ENCODE data around the gene PRSS16.

Gene PRSS16

GRCh38 chr6:27283279-27283678 is 35.8 kb downstream of the PRSS16 start:
- DNase-seq (ENCODE audit: low spot score): no peak

- no peak for DNase-seq (ENCODE audit: low spot score)
These were observed 38.6 kb downstream of the PRSS16 start for GRCh38 chr6:27286141-27286540.

GRCh38 chr6:27287751-27288135 is 40.2 kb downstream of the PRSS16 start:
- DNase-seq (ENCODE audit: low spot score): no peak

- DNase-seq (ENCODE audit: low spot score): no peak
These were observed 40.9 kb downstream of the PRSS16 start for GRCh38 chr6:27288136-27289044.

GRCh38 chr6:27290065-27290849 is 42.8 kb downstream of the PRSS16 start:
- DNase-seq (ENCODE audit: low spot score): no peak

GRCh38 chr6:27290850-27291208 is 43.3 kb downstream of the PRSS16 start:
- DNase-seq (ENCODE audit: low spot score): no peak

GRCh38 chr6:27293436-27294098 is 46.1 kb downstream of the PRSS16 start:
- DNase-seq (ENCODE audit: low spot score): peak; percentile 86

- DNase-seq (ENCODE audit: low spot score): no peak
These were observed 46.9 kb downstream of the PRSS16 start for GRCh38 chr6:27294409-27294808.

GRCh38 chr6:27295301-27296079 is 48.0 kb downstream of the PRSS16 start:
- DNase-seq (ENCODE audit: low spot score): peak; percentile 90

GRCh38 chr6:27296106-27296783 is 48.7 kb downstream of the PRSS16 start:
- DNase-seq (ENCODE audit: low spot score): no peak

- DNase-seq (ENCODE audit: low spot score): no peak
These were observed 50.0 kb downstream of the PRSS16 start for GRCh38 chr6:27297484-27297856.

GRCh38 chr6:27297857-27298730 is 50.6 kb downstream of the PRSS16 start:
- DNase-seq (ENCODE audit: low spot score): no peak

- no peak for DNase-seq (ENCODE audit: low spot score)
These were observed 56.2 kb downstream of the PRSS16 start for GRCh38 chr6:27303613-27304272.
